Kidney (tissue), 14 donors: ENCODE measurements around the gene MTA3. TPM values are rescaled to one million over a fixed set of nuclear protein-coding genes. Genes with fewer than 3 reads are reported as not detected.
A peak's percentile ranks its signal among the peaks of the same experiment; 100 is the strongest.

ENCODE experiments used
- DNase-seq, 5 donors: peaks; one replicate each; pipeline ENCODE4 v3.0.0-alpha.2; 2013 to 2020
- FAIRE-seq: peaks from 2 replicates; lab custom pipeline; 2012; peaks lifted over from hg19 to GRCh38; lab: Jason Lieb, UNC
- H3K27ac ChIP-seq, 2 donors: one replicate each; pipeline ENCODE4 v1.7.0; 2013; ENCODE audit warnings: low read depth in 2 of 2, low read length in 2 of 2, inconsistent platforms in 1 of 2
- H3K27me3 ChIP-seq: one replicate; pipeline ENCODE4 v1.7.1; 2013; ENCODE audit warnings: low read length, inconsistent platforms; ENCODE audit not compliant: control insufficient read depth, insufficient read depth
- H3K36me3 ChIP-seq, 3 donors: one replicate each; pipeline versions ENCODE4 v1.7.0 to v1.7.1; 2013; ENCODE audit warnings: low read length in 3 of 3, control low read depth in 1 of 3, inconsistent platforms in 1 of 3; ENCODE audit not compliant: insufficient read depth in 3 of 3, control insufficient read depth in 2 of 3
- H3K4me1 ChIP-seq, 3 donors: one replicate each; pipeline versions ENCODE4 v1.7.0 to v1.7.1; 2013; ENCODE audit warnings: low read length in 3 of 3, inconsistent platforms in 1 of 3, low read depth in 1 of 3; ENCODE audit not compliant: control insufficient read depth in 2 of 3, insufficient read depth in 2 of 3
- H3K4me3 ChIP-seq, 3 donors: one replicate each; pipeline versions ENCODE4 v1.7.0 to v1.8.1; 2013; ENCODE audit warnings: low read length in 3 of 3, control low read depth in 1 of 3, inconsistent platforms in 1 of 3
- H3K9ac ChIP-seq, 3 donors: one replicate each; pipeline versions ENCODE4 v1.7.0 to v1.7.1; 2013; ENCODE audit warnings: low read length in 3 of 3, control low read depth in 1 of 3, inconsistent platforms in 1 of 3
- H3K9me3 ChIP-seq, 3 donors: one replicate each; pipeline versions ENCODE4 v1.7.0 to v1.7.1; 2013; ENCODE audit warnings: low read length in 3 of 3, control low read depth in 1 of 3, inconsistent platforms in 1 of 3; ENCODE audit not compliant: control insufficient read depth in 2 of 3, insufficient read depth in 1 of 3
- intact Hi-C: fragments of 100-400 bp; cut with DNase I; formaldehyde crosslinking; loops from one replicate; pipeline ENCODE4 v1.11.1; 2022
- polyA plus RNA-seq: library from polyadenylated mRNA; stranded (reverse); fragments of 350-450 nt; fragmentation: Illumina TruSeq; extraction: RNeasy Lipid Tissue Mini Kit (QIAGEN cat#74804); gene quantifications from one replicate; pipeline ENCODE4 v1.2.3, GENCODE V29; 2014; ENCODE audit warnings: low read depth, low replicate concordance; ENCODE audit not compliant: insufficient read depth
- total RNA-seq: library from RNA; stranded (reverse); fragmentation: NEBNext Ultra II Directional; extraction: Animal tissue kit (Norgen Biotek cat#: 25700); gene quantifications from one replicate; pipeline ENCODE4 v1.2.1, GENCODE V29; 2021
- TF ChIP-seq, protein P1 (sequence below): IDR thresholded peaks from 3 replicates; pipeline ENCODE4 v1.5.1; 2012; ENCODE audit warnings: mild to moderate bottlenecking, moderate library complexity, borderline replicate concordance; ENCODE audit not compliant: insufficient read depth; ENCODE audit errors: extremely low read depth
- donor health status: control.
- donor health status: control.
- donor health status: control.
- donor health status: control.
- donor health status: control.
- donor health status: DM: yes; HTN: yes; CAD: no.
- donor health status: Normal renal cell carcinoma (clear cell type).

MTA3 gene
- total and polyA plus RNA-seq, 2 donors from 2014 or later: 27.7 to 35.2 TPM

GRCh38 chr2:42545023-42545721, 23.3 kb upstream of the MTA3 start:
- Histone ChIP-seq H3K4me3 (no peak overlapping the region), H3K9me3 (no peaks in the 10 kb centered on the region), H3K36me3 (no peaks in the 10 kb centered on the region), H3K27me3 (no peaks in the 10 kb centered on the region), H3K9ac (no peak overlapping the region), H3K27ac (no peak overlapping the region), H3K4me1 (no peaks in the 10 kb centered on the region)
- intact Hi-C loops: no loop called here
- no peak for DNase-seq
- FAIRE-seq: no peak
- TF ChIP-seq, protein P1, sequence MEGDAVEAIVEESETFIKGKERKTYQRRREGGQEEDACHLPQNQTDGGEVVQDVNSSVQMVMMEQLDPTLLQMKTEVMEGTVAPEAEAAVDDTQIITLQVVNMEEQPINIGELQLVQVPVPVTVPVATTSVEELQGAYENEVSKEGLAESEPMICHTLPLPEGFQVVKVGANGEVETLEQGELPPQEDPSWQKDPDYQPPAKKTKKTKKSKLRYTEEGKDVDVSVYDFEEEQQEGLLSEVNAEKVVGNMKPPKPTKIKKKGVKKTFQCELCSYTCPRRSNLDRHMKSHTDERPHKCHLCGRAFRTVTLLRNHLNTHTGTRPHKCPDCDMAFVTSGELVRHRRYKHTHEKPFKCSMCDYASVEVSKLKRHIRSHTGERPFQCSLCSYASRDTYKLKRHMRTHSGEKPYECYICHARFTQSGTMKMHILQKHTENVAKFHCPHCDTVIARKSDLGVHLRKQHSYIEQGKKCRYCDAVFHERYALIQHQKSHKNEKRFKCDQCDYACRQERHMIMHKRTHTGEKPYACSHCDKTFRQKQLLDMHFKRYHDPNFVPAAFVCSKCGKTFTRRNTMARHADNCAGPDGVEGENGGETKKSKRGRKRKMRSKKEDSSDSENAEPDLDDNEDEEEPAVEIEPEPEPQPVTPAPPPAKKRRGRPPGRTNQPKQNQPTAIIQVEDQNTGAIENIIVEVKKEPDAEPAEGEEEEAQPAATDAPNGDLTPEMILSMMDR: no peak

- H3K4me3 ChIP-seq: no peak overlapping the region
- H3K36me3 ChIP-seq: no peaks in the 10 kb centered on the region
- H3K27me3 ChIP-seq: no peaks in the 10 kb centered on the region
- H3K9me3 ChIP-seq: no peaks in the 10 kb centered on the region
- peak in 2 of 5 donors; percentile 26 to 64 for DNase-seq
- H3K27ac ChIP-seq: no peak overlapping the region
- intact Hi-C loops: no loop called here
- no peaks in the 10 kb centered on the region for H3K4me1 ChIP-seq
- TF ChIP-seq, protein P1: no peak
- FAIRE-seq: no peak
- H3K9ac ChIP-seq: no peak overlapping the region
Observed at GRCh38 chr2:42545841-42546390, 22.5 kb upstream of the MTA3 start.

DNA sequence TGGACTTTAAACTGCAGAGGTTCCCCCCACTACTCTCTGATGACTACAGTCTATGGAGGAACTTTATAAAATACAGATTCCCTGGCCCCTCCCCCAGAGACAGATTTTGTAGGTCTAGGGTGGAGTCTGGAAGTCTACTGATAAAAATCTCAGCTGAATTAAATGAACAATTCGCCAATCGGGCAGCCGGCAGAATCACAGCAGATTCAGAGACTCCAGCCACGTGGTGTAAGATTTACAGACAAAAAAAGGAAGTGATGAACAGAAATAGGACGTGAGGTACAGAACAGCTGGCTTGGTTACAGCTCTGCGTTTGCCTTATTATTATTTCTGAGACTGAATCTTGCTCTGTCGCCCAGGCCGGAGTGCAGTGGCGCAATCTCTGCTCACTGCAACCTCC, 21.4 kb upstream of the MTA3 start:
- DNase-seq (no peak), FAIRE-seq (no peak)
- no peak overlapping the region for H3K9ac ChIP-seq
- H3K27me3 ChIP-seq: no peaks in the 10 kb centered on the region
- intact Hi-C loops: no loop called here
- H3K9me3 ChIP-seq: no peaks in the 10 kb centered on the region
- no peak overlapping the region for H3K4me3 ChIP-seq
- H3K27ac ChIP-seq: no peak overlapping the region
- no peaks in the 10 kb centered on the region for H3K36me3 ChIP-seq
- TF ChIP-seq, protein P1: no peak
- no peaks in the 10 kb centered on the region for H3K4me1 ChIP-seq
